ENCODE measurements around the gene SMIM44.

Gene SMIM44

DNA sequence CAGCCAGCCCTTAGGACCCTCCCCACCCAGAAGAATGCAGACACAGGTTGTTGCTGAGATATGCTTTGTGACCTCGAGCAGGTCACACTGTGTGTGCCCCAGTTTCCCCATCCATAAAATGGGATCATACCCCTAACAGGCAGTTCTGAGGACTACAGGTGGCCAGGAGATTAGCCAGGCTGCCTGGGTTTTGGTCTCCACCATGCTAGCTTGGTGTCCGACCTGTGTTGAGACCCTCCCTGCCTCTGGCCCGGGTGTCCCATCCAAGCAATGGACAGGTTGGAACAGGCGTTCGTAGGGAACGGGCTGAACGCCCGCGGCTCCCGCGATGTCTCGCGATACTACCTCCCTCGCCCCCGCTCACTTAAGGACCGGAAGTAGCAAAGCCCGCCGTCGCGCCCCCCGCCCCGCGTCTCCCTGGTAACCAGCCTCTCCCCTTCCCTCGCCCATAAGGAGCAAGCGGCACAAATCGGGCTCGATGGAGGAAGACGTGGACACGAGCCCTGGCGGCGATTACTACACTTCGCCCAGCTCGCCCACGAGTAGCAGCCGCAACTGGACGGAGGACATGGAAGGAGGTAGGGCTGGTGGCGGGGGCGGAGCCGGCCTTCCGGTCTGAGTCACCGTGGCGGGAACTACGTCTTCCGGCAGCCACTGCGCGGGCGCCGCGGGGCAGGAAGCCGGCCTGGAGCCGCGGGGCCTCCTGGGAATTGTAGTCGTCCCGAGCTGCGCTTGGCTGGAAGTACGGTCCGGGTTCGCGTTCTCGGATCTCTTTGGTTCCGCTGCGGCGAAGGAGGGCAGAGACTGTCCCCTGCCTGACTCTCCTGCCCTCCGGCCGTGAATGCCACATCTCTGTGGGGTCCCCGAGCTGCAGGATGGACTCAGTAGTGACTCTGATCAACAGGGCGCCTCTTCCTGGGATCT lies 48.3 kb downstream of the SMIM44 start:
- peak; percentile 99 for DNase-seq (ENCODE audit: low spot score)

GRCh38 chr19:3433805-3434540 lies 49.3 kb downstream of the SMIM44 start:
- no peak for DNase-seq (ENCODE audit: low spot score)

- DNase-seq (ENCODE audit: low spot score) = no peak
Observed at GRCh38 chr19:3433313-3433712, 49.9 kb downstream of the SMIM44 start.
